ENCODE results near the gene TRMT61B. TPM values are rescaled to one million over a fixed set of nuclear protein-coding genes. Genes with fewer than 3 reads are reported as not detected.

The TRMT61B gene
- total and polyA plus RNA-seq, 9 of the 15 experiments (the other 6 are each of a cell fraction or from before 2014, with no cell fraction given), result 13.2 to 28.3 (median 19.5) TPM

DNA sequence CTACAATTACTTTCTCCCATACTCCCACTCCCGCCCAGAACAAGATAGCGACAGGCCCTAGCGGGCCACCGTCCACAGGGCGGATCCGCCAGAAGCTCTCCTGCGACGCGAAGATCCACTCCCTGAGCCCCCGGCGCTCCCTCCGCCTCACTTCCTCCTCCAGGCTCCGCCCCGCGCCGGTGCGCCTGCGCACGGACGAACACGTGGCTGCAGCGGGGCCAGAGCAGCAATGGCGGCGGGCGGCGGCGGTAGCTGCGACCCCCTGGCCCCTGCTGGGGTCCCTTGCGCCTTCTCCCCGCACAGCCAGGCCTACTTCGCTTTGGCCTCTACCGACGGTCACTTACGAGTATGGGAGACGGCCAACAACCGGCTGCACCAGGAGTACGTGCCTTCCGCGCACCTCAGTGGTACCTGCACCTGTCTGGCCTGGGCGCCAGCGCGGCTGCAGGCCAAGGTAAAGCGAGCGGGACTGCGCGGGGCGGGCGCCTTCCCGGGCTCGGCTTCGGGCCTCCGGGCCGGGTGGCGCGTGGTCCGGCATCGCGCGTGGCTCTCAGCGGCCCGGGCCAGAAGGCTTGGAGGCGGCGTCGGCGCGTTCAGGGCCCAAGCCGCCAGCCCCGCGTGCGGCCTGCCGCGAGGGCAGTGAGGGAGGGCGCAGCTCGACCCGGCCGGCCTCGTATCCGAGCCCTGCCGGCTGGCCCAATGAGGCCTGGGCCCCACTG lies 24.5 kb upstream of the TRMT61B start, which contains the start of gene WDR43 (continued):
- TF ChIP-seq, protein P1, sequence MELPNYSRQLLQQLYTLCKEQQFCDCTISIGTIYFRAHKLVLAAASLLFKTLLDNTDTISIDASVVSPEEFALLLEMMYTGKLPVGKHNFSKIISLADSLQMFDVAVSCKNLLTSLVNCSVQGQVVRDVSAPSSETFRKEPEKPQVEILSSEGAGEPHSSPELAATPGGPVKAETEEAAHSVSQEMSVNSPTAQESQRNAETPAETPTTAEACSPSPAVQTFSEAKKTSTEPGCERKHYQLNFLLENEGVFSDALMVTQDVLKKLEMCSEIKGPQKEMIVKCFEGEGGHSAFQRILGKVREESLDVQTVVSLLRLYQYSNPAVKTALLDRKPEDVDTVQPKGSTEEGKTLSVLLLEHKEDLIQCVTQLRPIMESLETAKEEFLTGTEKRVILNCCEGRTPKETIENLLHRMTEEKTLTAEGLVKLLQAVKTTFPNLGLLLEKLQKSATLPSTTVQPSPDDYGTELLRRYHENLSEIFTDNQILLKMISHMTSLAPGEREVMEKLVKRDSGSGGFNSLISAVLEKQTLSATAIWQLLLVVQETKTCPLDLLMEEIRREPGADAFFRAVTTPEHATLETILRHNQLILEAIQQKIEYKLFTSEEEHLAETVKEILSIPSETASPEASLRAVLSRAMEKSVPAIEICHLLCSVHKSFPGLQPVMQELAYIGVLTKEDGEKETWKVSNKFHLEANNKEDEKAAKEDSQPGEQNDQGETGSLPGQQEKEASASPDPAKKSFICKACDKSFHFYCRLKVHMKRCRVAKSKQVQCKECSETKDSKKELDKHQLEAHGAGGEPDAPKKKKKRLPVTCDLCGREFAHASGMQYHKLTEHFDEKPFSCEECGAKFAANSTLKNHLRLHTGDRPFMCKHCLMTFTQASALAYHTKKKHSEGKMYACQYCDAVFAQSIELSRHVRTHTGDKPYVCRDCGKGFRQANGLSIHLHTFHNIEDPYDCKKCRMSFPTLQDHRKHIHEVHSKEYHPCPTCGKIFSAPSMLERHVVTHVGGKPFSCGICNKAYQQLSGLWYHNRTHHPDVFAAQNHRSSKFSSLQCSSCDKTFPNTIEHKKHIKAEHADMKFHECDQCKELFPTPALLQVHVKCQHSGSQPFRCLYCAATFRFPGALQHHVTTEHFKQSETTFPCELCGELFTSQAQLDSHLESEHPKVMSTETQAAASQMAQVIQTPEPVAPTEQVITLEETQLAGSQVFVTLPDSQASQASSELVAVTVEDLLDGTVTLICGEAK (IDR thresholded peaks at IDR 0.05), result peak; percentile 84
- TF ChIP-seq, protein P1 (CRISPR knock-in tag; IDR thresholded peaks at IDR 0.05), result no peak
- TF ChIP-seq ZNF263 (CRISPR knock-in tag; IDR thresholded peaks at IDR 0.05; ENCODE audit: borderline replicate concordance) (no peak; the same call in 1 of the 2 replicates), ZNF318 (IDR thresholded peaks at IDR 0.05; ENCODE audit: borderline replicate concordance in 1 of 2, low read depth in 1 of 2) (no peak), ZNF197 (CRISPR knock-in tag; IDR thresholded peaks at IDR 0.05; ENCODE audit: low read depth) (no peak)
- TF ChIP-seq, protein P2, sequence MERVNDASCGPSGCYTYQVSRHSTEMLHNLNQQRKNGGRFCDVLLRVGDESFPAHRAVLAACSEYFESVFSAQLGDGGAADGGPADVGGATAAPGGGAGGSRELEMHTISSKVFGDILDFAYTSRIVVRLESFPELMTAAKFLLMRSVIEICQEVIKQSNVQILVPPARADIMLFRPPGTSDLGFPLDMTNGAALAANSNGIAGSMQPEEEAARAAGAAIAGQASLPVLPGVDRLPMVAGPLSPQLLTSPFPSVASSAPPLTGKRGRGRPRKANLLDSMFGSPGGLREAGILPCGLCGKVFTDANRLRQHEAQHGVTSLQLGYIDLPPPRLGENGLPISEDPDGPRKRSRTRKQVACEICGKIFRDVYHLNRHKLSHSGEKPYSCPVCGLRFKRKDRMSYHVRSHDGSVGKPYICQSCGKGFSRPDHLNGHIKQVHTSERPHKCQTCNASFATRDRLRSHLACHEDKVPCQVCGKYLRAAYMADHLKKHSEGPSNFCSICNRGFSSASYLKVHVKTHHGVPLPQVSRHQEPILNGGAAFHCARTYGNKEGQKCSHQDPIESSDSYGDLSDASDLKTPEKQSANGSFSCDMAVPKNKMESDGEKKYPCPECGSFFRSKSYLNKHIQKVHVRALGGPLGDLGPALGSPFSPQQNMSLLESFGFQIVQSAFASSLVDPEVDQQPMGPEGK (CRISPR knock-in tag; IDR thresholded peaks at IDR 0.05; ENCODE audit: borderline replicate concordance), result no peak
